Myocyte (in vitro differentiated cells): ENCODE measurements around the gene FMNL2. TPM values are rescaled to one million over a fixed set of nuclear protein-coding genes. Genes with fewer than 3 reads are reported as not detected.
"Not testable (repeated sequence)": the region's sequence is repeated elsewhere in the genome, so short reads cannot be mapped to it uniquely, and the experiment has no call there.

ENCODE experiments used
- DNase-seq: peaks from one replicate; pipeline ENCODE4 v3.0.0-alpha.2; 2012; ENCODE audit warnings: low read depth
- total RNA-seq: library from RNA; depleted of rRNA; stranded (reverse); fragments of >200 nt; gene quantifications from 2 replicates; pipeline ENCODE4 v1.2.3, GENCODE V29; 2014

The FMNL2 gene
- total RNA-seq, 1 donor from 2014 or later: 7.0 TPM

DNA sequence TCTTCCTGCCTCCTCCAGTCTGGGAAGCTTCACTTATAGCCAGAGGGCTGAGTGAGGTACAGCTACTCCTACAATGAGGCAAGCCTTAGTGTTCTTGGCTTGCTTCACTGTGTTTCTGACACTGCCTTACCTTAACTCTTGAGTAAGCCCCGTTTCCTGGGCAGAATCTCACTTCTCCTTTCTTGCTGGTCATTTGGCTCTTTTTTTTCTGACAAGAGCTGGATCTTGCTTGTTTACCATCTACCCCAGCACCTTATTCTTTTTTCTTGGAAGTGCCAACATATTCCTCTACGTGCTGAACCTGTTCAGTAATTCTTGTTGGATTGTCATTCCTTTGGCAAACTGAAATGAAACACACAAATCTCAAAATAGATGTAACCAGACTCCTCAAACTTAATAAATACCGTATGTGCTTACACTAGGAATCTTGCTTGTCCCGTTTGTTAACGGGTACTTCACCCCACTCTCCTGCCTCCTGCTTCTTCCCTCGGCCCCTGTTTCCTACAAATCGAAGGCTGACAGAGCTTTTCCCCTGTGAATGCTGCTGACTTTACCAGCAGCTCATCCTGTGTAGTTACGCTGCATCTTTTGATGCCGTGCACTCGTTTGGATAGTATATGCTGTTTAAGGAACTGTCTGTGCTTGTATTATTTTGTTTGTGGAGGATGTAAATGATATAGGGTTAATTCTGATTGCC lies 132.2 kb downstream of the FMNL2 start:
- no peak for DNase-seq

DNA sequence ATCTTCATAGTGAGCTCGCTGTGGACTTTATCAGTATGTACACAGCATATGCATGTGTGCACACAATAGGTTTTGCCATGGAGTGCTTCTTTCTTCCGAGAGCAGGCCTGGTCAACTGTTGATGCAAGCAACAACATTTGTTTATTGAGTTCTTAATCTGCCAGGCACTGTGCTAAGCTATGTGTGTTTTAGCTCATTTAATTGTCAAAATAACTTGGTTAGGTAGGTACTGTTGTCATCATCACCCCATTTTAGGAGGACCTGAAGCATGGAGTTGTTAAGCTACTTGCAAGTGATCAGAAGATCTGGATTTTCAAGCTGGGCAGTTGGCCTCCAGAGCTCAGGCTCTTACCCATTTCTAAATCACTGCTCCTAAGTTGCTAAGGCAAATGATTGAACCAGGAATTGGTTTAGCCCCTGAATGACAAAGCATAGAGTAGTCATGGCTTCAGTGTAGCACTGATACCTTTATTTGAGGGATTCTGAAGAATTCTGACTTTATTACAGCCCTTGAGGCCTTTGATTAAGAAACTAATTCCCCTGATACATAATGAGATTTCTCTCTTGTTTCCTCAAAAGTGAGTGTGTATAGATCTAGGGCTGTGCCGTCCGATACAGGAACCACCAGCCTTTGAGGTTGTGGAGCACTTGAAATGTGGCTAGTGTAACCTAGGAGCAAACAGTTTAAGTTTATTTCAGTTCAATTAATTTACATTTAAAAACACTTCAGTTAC lies 132.9 kb downstream of the FMNL2 start:
- no peak for DNase-seq

DNA sequence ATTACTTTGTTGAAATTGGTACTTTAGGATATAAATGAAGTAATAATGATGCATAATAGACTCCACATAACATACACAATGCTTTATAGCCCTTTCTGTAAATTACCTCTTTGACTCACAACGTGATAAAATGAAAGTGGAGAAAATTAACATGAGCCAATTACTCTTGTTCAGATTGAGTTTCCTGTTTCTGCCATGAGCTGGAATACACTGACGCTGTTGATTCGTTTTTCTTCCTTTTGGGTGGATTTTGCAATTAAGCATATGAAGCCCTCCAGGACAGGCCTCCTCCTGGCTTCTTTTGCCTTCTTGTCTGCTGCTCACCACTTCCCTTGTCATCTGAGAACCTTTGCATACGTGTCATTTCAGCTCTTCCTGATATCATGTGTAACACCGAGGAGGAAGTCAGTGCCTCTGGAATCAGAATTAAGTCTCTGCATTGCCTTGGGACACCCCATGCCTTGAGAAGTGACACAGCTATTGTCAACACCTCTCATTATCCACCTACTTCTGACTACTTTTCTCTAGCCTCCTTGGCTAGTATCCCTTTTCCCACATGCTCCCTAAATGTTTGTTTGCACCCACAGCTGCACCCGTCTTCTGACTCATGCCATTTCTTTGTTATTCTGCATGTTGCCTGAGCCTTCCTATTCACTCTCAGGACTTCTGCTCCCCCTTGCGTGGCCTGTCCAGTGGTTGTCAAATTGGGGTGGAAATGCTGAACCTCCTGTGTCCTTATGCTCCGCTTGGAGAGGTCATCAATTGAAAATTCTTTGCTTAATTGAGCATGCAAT lies 134.1 kb downstream of the FMNL2 start:
- DNase-seq: peak; percentile 18

DNA sequence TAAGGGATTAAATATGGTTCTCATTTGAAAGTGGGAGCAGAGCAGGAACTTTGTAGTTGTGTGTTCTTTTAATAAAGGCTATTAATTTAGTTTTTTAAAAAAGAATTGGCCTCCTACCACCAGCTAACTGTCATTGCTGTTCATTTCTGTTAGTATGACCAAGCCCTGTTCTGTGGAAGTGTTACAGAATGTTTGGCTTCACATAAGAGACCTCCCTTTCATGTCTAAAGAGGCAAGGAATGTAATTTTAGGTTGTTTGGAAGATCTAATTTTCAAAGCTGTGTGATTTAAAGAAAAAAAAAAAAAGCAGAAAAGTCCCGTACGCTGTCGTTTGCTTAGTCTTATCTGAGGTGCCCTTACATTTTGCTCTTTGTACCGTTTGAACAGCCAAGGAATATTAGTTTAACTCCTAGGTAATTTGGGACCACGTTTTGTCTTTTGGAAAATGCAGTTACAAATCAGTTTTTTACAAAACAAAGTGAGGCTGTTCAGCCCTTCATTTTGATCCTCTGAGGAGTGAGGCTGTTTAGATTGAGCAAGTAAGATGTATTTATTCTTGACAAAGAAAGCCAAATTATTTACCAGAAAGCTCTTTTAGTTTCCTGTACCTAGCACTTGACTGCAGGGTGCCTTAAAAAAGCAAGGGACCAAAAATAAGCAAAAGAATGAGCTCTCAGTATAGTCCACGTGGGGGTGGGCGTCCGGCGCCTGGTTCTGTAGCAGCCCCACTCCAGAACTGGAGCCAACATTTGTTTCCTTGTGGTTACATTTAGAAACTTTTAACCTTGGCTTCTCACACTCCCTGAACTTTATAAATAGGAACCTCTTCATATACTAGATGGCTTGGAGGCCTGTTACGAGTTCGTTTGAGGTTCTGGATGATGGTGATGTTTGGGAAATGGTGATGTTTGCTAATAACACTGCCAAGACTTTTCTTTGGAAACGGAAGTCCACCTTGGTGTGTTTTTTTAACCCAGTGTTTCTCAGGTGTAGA lies 136.2 kb downstream of the FMNL2 start:
- peak; percentile 18 for DNase-seq

DNA sequence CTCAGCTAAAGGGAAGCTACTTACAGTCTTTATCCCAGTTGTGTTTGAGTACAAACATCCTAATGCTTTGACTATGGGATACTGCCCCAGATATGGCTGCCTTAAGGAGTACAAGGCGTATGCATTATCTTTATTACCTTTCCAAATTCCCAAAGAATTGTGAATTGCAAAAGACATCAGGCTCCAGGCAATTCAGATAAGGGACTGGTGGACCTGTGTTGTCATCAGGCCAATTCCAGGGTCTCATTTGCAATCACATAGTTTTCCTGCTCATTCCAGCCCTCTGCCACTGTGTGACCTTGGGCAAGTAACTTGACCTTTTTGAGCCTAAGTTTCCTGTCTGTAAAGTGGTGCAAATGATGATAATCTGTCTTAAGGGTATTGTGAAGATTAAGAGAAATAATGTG lies 137.5 kb downstream of the FMNL2 start:
- no peak for DNase-seq

DNA sequence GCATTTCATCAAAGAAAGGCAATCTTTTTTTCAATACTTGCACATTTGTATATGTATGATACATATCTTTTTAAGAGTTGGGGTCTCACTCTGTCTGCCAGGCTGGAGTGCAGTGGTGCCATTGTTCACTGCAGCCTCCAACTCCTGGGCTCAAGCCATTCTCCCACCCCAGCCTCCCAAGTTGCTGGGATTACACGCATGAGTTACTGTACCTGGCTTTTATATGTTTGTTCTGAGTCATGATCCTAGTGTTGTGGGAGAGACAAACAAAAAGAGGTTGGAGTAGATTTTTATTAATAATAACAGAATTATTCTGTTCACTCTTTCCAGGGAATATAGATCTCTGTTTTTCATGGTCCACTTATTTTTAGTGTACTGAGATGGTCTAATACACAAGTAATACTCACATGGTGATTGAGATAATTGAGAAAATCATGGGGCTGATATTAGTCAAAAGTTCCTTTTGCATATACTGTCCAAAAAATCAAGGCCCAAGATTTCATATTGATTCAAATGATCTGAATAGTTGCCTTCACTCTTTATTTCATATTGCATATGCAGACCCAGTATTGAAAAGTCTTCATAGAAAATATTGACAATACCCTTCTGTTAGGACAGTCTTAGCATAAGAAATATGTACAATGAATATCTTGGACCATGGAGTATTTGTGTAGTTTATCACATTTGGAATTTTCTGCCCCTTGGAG lies 138.3 kb downstream of the FMNL2 start:
- no peak for DNase-seq

DNA sequence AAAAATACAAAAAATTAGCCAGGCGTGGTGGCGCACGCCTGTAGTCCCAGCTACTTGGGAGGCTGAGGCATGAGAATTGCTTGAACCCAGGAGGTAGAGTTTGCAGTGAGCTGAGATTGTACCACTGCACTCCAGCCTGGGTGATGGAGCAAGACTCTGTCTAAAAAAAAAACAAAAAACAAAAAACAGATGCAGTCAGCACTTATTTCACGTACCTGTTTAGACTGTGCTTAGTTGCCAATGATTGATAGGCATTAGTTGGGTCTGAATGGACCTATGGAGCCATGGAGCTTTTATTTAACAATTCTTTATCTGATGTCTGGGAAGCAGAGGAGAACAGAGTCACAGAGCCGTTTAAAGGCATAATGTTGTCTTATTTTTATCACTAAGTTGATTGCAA lies 139.5 kb downstream of the FMNL2 start:
- DNase-seq: not testable (repeated sequence)

DNA sequence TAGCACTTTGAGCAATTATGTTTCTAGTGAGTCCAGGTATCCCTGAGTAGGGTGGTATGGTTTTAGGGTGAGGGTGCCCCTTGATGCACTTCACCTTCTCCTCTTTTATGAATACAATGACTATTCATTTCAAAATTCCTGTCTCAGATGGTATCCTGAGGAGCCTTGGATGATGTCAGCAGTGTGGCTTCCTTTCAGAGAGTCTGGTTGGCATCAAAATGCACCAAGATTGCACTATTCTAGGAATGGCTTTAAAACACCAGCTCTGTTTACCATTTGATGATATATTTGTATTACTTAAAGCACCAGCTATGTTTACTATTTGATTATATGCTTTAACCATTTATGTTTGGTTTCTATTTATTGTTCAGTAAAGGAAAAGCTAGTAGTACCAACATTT lies 141.0 kb downstream of the FMNL2 start:
- DNase-seq: no peak

DNA sequence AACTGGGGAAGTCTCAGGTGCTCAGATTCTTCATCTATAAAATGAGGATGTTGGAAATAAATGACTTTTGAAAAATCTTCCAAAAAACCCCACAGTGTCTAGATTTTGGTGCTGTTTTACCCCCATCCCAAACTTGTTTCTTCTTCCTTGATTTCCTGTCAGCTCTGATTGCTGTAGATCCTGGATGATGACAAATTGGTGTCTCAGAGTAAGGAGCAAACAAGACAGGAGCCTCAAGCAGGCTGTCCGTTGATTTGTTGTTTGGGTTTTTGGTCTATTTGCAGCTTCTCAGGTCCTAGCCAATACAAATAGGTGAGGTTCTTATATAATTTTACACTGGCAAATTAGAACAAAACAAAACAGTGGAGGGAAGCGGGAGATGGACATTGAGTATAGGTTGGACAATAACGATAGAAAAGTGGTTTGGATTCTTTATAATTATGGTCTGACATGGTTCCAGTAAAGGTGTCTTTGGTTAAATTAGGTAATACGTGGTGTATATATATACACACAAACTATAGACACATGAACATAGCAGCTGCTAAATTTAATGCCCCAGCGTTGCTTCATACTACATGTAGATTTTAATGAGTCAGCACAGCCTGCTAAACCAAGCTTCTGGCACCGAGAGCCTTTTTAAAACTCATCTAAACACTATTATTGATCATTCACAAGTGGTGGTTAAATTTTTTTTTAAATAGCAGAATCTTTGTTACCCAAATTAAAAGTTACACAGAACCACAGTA lies 142.5 kb downstream of the FMNL2 start:
- DNase-seq: no peak

DNA sequence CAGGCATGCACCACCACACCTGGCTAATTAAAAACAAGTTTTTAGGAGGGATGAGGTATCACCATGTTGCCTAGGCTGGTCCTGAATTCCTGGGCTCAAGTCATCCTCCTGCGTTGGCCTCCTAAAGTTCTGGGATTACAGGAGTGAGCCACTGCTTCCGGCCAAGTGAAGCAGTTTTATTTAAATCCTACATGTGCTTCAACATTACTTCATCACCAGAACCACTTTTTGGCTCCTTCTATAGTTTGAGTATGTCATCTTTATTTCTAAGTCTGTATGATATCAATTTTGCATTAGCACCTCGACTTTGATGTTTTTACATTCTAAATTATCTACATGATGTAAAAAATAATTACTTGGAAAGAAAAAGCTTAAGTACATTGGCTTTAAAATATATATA lies 144.3 kb downstream of the FMNL2 start:
- DNase-seq: no peak

DNA sequence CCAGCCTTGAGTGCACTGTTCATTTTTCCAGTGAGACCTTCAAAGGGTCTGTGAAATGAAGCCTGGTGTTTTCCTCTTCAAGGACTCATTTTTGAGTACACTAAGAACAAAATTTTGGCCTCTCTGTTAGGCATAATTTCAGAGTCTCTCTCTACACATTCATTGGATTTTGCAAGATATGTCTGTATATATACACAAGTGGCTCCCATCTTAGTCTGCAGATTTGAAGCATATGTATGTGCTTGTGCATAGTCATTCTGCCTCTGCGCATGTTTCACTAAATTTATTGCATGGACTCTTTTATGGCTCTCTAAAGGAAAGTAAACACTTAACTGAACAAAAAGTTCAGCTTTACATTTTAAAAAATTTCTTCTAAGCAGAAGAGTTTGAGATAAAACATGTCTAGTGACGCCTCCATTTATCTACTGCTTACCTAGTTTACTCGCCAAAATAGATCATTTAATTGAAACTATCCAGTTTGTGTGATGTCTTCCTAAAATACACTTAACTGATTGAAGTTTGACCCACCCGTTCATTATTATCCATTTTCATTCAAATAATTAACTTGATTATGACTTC lies 145.9 kb downstream of the FMNL2 start:
- DNase-seq: no peak

DNA sequence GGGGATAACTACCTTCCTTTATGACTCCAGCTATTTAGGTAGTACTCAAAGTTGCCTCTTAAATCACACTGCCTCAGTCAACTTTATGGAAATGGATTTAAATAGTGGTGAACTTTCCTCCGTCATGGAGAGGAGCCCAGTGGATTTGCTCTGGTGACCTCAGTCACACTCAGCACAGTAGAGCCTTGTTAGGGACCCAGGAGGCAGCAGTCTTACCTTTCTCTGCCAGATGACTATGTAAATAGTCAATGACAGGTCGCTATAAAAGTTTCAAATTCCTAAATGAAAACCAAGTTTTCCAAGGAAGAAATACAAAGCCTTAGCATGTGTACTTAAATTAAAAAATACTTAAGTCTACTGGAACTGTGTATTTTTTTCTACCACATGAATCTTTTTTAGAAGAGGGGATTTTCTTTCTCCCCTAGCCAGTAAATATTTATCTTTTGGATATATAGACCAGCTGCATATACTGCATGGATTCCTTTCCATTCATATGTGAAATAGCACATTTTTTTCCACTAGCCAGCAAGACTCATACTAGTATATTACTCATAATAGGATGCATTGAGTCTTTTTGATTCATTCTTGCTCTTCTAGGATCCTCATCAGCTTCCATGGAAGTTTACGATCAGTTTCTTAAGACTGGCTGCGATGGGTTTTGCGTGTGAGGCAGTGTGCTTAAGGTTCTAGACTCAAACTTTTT lies 147.1 kb downstream of the FMNL2 start:
- DNase-seq: no peak

DNA sequence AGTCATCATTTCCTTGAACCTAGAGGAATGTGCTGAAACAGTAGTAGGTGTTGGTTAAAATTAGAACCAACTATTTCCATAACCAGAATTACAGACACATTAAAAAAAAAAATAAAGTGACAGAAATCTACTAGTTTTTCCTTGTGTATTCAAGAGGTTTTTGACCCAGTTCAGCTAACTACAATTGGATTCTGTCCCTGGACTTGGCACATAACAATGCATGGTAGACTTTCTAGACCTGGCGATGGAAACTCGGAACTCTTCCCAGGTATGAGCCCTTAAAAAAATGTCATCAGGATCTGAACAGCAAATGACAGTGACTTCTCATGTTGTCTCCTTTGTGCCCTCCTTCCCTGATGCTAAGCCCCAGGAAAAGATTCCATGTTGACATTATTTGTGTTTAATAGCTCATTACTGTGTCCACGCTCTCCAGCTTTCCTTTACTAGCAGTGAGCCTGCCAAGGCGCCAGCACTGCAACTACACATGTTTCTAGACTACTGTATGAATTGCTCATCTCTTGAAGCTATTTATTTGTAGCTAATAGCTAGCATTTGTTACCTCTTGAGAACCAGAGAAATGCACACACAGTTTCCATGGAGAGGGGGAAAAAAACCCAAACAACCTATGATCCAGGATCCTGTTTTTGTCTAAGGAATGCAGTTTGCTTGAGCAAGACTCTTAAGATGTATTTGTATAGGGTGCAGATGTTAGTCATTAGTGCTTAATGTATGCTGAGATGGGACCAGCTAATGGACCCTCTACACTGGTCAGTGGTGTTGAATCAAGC lies 148.5 kb downstream of the FMNL2 start:
- DNase-seq: no peak

DNA sequence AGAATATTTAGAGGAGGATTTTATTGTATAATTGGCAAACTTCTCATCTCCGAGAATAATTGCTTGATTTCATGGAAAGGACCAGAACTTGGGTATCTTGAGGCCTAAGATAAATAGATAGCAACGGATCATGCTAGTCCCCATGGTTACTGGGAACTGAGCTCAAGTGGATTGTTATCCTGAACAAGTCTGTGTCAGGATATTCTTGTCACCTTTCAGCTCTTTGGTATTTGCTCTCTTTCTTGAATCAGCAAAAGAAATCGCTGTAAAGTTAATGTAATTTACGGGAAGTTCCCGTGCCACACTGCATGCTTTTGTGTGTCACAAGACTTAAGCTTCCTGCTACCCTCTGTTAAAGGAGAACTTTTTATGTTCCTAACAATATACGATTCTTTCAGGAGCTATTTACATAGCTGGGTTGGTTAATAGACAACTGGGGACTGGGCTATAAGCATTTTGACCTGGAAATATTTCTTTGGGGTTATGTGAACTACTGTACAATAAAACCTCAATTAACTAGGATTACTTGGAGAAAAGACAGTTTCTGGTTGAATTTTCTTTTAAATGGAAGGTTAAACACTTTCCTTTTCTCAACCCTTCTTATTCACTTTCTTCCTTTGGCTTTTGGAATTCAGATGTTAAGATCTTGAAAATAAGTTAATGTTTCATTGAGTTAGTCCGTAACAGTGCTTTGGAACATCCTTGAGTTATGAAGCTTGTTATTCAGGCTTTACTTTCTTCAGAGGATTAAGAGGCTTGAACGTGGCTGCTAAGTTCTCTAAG lies 151.2 kb downstream of the FMNL2 start:
- no peak for DNase-seq

DNA sequence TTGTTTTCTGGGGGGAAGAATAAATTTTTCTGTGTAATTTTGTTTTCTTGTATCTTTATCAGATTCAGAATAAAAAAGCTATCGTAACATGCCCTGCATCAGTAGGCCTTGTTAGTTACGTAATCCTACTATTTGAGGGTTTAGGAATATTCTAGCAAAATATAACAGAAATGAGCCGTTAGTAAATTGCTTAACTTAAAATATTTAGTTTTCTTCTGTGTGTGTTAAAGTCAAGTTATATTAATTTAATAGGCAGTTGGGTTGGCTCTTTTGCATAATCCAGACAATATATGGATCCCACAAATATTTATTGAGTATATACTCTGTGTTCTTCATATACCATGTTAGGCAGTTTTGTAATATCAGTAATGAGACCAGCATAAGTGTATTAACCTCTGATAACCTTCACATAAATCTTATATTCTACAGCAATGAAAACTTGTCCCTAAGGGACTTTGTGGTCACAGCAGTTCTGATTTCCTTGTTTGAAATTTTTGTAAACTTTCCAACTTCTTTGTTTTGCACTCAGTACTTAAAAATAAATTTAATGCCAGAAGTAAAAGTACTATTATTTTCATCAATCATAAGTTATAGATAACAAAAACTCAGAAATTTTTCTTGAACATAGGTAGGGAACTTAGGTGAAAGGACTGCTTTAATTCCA lies 151.9 kb downstream of the FMNL2 start:
- DNase-seq: no peak

DNA sequence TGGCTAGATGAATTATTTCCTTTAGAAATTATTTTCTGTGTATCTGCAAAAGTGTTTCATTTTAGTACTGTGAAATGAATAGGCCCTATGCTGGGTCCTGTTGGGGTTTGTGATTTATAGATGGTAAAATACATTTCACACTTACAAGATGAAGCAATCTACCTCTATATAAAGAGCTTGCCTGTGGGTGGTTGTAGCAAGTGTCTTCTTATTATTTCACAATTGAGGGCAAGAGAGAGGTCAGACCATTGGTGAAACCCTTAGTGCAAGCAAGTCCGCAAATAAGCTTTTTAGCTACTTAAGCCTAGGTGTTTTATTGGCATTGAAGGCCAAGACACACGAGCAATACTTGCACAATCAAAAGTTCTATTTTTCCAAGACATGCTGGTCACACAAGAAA lies 153.1 kb downstream of the FMNL2 start:
- DNase-seq: no peak
